HepG2 (cell line): ENCODE data around the gene KAT14. TPM values are rescaled to one million over a fixed set of nuclear protein-coding genes. Genes with fewer than 3 reads are reported as not detected.

Source experiments
- ATF4 ChIP-seq, 2 experiments: fragments of 450-650 bp in 1 of 2; sonication (generic) in 1 of 2; formaldehyde crosslinking; IDR thresholded peaks; 2 replicates each; pipeline versions ENCODE4 v1.5.0 to v1.8.0; 2020 to 2022; ENCODE audit warnings: mild to moderate bottlenecking in 1 of 2, missing genetic modification reagents in 1 of 2
- CEBPG ChIP-seq: IDR thresholded peaks from 2 replicates; pipeline ENCODE4 v1.6.1; 2016
- FOXC1 ChIP-seq: sonication (generic); formaldehyde crosslinking; IDR thresholded peaks from 2 replicates; pipeline ENCODE4 v1.8.0; 2022; ENCODE audit warnings: mild to moderate bottlenecking, missing genetic modification reagents, borderline replicate concordance
- HDAC2 ChIP-seq: sonication (generic); formaldehyde crosslinking; IDR thresholded peaks from 2 replicates; pipeline ENCODE4 v1.4.0; 2020; ENCODE audit warnings: missing genetic modification reagents
- JARID2 ChIP-seq: sonication (generic); formaldehyde crosslinking; IDR thresholded peaks from 2 replicates; pipeline ENCODE4 v1.8.1; 2023; ENCODE audit warnings: missing genetic modification reagents, inconsistent platforms; ENCODE audit not compliant: insufficient replicate concordance
- KAT2B ChIP-seq: fragments of 150-350 bp; IDR thresholded peaks from 2 replicates; pipeline ENCODE4 v1.6.1; 2014; ENCODE audit warnings: low read depth, low read length, borderline replicate concordance
- MTF1 ChIP-seq: sonication (generic); formaldehyde crosslinking; IDR thresholded peaks from 2 replicates; pipeline ENCODE4 v1.5.0; 2020; ENCODE audit warnings: missing genetic modification reagents
- REL ChIP-seq: sonication (generic); formaldehyde crosslinking; conservative IDR thresholded peaks from 2 replicates; pipeline ENCODE4 v1.8.0; 2022; ENCODE audit warnings: mild to moderate bottlenecking, missing genetic modification reagents, moderate library complexity
- RFXAP ChIP-seq: sonication (generic); formaldehyde crosslinking; IDR thresholded peaks from 2 replicates; pipeline ENCODE4 v1.4.0; 2020; ENCODE audit warnings: missing genetic modification reagents, borderline replicate concordance
- SIN3A ChIP-seq: IDR thresholded peaks from 2 replicates; pipeline ENCODE4 v1.6.1; 2011; ENCODE audit warnings: low read depth, mild to moderate bottlenecking, control low read depth, low read length, borderline replicate concordance
- SMAD1 ChIP-seq: sonication (generic); formaldehyde crosslinking; IDR thresholded peaks from 2 replicates; pipeline ENCODE4 v1.4.0; 2020; ENCODE audit warnings: missing genetic modification reagents, low read depth, mild to moderate bottlenecking, borderline replicate concordance
- TCF12 ChIP-seq, 2 experiments: fragments of 450-650 bp in 1 of 2; sonication (generic) in 1 of 2; formaldehyde crosslinking in 1 of 2; IDR thresholded peaks; 2 replicates each; pipeline versions ENCODE4 v1.6.1 to v1.8.0; 2017 to 2022; ENCODE audit warnings: antibody characterized with exemption in 1 of 2, mild to moderate bottlenecking in 1 of 2, missing genetic modification reagents in 1 of 2, moderate library complexity in 1 of 2
- TGIF2 ChIP-seq: IDR thresholded peaks from 2 replicates; pipeline ENCODE4 v1.6.1; 2016; ENCODE audit warnings: control low read depth, missing compliant biosample characterization
- ZBTB10 ChIP-seq: sonication (generic); formaldehyde crosslinking; IDR thresholded peaks from 2 replicates; pipeline ENCODE4 v1.4.0; 2020; ENCODE audit warnings: missing genetic modification reagents, borderline replicate concordance
- ZFP62 ChIP-seq: sonication (generic); formaldehyde crosslinking; IDR thresholded peaks from 2 replicates; pipeline ENCODE4 v1.4.0; 2020; ENCODE audit warnings: missing genetic modification reagents
- ZNF263 ChIP-seq: sonication (generic); formaldehyde crosslinking; IDR thresholded peaks from 2 replicates; pipeline ENCODE4 v1.4.0; 2020; ENCODE audit warnings: missing genetic modification reagents
- ZNF549 ChIP-seq: sonication (generic); formaldehyde crosslinking; IDR thresholded peaks from 2 replicates; pipeline ENCODE4 v1.5.0; 2020; ENCODE audit warnings: missing genetic modification reagents
- polyA plus RNA-seq, 8 experiments: library from polyadenylated mRNA; depleted of rRNA in 3 of 8; stranded (reverse) in 7 of 8; unstranded in 1 of 8; fragments of >200 nt; fragmentation: Illumina TruSeq in 4 of 8; extraction: Trizol in 4 of 8; gene quantifications; 2 replicates each; pipeline versions ENCODE4 v1.2.1 to v1.2.3, GENCODE V29; 2011 to 2016; ENCODE audit warnings: low read depth in 4 of 8, missing spikeins in 1 of 8, mixed read lengths in 1 of 8; ENCODE audit not compliant: insufficient read depth in 1 of 8
- total RNA-seq, 5 experiments: library from RNA; depleted of rRNA; stranded (reverse); fragments of >200 nt; fragmentation: Illumina TruSeq; extraction: Trizol; gene quantifications; 2 replicates each; pipeline ENCODE4 v1.2.3, GENCODE V29; 2016; ENCODE audit warnings: low read depth in 1 of 5
- TF ChIP-seq, protein P1 (sequence below): sonication (generic); formaldehyde crosslinking; conservative IDR thresholded peaks from 2 replicates; pipeline ENCODE4 v1.5.0; 2020; ENCODE audit warnings: missing genetic modification reagents
- TF ChIP-seq, protein P2 (sequence below): sonication (generic); formaldehyde crosslinking; IDR thresholded peaks from 2 replicates; pipeline ENCODE4 v1.5.0; 2020; ENCODE audit warnings: missing genetic modification reagents
- TF ChIP-seq, protein P3 (sequence below): sonication (generic); formaldehyde crosslinking; IDR thresholded peaks from 2 replicates; pipeline ENCODE4 v1.8.1; 2023; ENCODE audit warnings: mild to moderate bottlenecking, inconsistent platforms, moderate library complexity, missing genetic modification reagents, borderline replicate concordance

The KAT14 gene
- total and polyA plus RNA-seq, 2 of the 13 experiments (the other 11 are each of a cell fraction or from before 2014, with no cell fraction given): 5.1 to 15.1 TPM

DNA sequence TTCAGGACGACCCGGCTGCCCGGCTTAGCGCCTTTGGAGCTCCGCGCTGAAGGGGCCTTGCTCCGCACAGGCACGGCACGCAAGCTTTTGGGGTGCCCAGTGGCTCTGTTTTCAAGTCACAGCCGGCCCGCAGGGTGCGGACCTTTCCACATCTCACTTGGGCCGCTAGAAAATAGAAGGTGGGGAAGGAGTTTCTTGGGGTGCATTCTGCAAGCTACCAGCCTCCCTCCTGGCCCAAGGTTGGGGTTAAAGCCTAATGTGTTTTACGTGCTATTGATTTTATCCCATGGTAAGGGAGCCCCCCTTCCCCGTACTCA, 561 bp downstream of the KAT14 start (continued):
- TF ChIP-seq KAT2B: 0 out of 2 replicates have a peak, but pooled peaks have one; percentile 9
- no peak for TF ChIP-seq ZNF263
- TF ChIP-seq, protein P1, sequence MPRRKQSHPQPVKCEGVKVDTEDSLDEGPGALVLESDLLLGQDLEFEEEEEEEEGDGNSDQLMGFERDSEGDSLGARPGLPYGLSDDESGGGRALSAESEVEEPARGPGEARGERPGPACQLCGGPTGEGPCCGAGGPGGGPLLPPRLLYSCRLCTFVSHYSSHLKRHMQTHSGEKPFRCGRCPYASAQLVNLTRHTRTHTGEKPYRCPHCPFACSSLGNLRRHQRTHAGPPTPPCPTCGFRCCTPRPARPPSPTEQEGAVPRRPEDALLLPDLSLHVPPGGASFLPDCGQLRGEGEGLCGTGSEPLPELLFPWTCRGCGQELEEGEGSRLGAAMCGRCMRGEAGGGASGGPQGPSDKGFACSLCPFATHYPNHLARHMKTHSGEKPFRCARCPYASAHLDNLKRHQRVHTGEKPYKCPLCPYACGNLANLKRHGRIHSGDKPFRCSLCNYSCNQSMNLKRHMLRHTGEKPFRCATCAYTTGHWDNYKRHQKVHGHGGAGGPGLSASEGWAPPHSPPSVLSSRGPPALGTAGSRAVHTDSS: 0 out of 2 replicates have a peak, but pooled peaks have one; percentile 8
- TF ChIP-seq MTF1: no peak
- TF ChIP-seq SIN3A: no peak
- TF ChIP-seq CEBPG (CRISPR knock-in tag): no peak
- 0 out of 2 replicates have a peak, but pooled peaks have one; percentile 16 for TF ChIP-seq FOXC1
- TF ChIP-seq ATF4 (CRISPR knock-in tag; IDR thresholded peaks at IDR 0.05): no peak
- no peak for TF ChIP-seq TGIF2 (CRISPR knock-in tag)
- no peak for TF ChIP-seq REL
- TF ChIP-seq, protein P2, sequence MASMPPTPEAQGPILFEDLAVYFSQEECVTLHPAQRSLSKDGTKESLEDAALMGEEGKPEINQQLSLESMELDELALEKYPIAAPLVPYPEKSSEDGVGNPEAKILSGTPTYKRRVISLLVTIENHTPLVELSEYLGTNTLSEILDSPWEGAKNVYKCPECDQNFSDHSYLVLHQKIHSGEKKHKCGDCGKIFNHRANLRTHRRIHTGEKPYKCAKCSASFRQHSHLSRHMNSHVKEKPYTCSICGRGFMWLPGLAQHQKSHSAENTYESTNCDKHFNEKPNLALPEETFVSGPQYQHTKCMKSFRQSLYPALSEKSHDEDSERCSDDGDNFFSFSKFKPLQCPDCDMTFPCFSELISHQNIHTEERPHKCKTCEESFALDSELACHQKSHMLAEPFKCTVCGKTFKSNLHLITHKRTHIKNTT (CRISPR knock-in tag): 0 out of 2 replicates have a peak, but pooled peaks have one; percentile 3
- TF ChIP-seq RFXAP (CRISPR knock-in tag): no peak
- peak; percentile 27; the same call in 1 of the 2 replicates for TF ChIP-seq ZBTB10 (CRISPR knock-in tag)
- peak; percentile 76; the same call in 1 of the 2 replicates for TF ChIP-seq SMAD1 (CRISPR knock-in tag)
- no peak for TF ChIP-seq TCF12 (IDR thresholded peaks at IDR 0.05)
- 0 out of 2 replicates have a peak, but pooled peaks have one; percentile 93 for TF ChIP-seq TCF12 (CRISPR knock-in tag; IDR thresholded peaks at IDR 0.05)
- peak; percentile 23; the same call in 1 of the 2 replicates for TF ChIP-seq ZNF549 (CRISPR knock-in tag)
- no peak for TF ChIP-seq HDAC2 (CRISPR knock-in tag)
- peak; percentile 14 for TF ChIP-seq JARID2 (CRISPR knock-in tag)
- no peak for TF ChIP-seq ZFP62 (CRISPR knock-in tag)
- TF ChIP-seq, protein P3, sequence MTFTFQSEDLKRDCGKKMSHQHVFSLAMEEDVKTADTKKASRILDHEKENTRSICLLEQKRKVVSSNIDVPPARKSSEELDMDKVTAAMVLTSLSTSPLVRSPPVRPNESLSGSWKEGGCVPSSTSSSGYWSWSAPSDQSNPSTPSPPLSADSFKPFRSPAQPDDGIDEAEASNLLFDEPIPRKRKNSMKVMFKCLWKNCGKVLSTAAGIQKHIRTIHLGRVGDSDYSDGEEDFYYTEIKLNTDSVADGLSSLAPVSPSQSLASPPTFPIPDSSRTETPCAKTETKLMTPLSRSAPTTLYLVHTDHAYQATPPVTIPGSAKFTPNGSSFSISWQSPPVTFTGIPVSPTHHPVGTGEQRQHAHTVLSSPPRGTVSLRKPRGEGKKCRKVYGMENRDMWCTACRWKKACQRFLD (CRISPR knock-in tag): no peak
